ENCODE data around the gene ATP10A. TPM values are rescaled to one million over a fixed set of nuclear protein-coding genes. Genes with fewer than 3 reads are reported as not detected.

The ATP10A gene
- total and polyA plus RNA-seq, 2 of the 8 experiments (the other 6 are each of a cell fraction or from before 2014, with no cell fraction given), result 2.0 to 2.8 TPM

DNA sequence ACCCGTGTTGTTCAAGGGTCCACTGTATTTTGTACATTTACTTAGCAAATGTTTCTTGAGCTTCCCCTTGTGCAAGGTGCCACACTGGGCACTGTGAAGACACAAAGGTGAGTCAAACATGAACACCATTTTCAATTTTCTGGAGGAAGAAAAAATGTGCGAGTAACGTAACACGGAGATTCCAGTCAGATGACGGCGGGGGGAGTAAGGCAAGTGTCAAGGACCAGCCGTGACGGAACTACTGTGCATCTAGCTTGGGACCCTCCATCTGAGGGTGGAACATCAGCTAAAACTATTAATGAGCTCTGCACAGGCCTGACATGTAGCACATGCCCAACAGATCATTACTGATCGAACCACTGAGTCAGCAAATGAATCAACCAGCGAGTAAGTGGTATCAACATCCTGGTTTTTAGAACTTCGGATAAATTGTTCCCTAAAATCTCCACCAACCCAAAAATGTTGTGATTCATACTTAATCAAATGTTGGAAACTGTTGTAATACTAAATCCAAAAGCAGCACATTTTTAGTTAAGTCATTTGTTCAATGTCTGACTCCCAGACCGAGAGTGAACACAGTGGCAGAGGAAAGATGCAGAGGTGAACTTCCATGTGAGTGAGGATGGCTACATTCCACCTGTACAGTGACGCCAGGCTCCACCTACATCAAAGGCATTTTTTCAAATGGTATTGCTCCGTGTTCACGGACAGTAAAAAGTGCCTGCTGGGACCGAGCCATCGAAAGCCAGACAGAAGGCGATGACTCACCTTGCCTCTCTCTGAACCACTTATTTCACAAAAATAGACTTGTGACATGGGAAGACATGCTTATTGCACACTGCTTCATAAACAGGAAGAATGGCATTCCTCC is 172.2 kb downstream of the ATP10A start (continued):
- TF ChIP-seq SP4 (IDR thresholded peaks at IDR 0.05; ENCODE audit: low read length), result no peak

Data from H1 (cell line).